HG02981 (cell line): Measurements from ENCODE around the gene VPS8.

Experiments
- ATAC-seq: cut with Tn5 transposase; IDR thresholded peaks from one replicate; pipeline ENCODE4 v1.9.1; 2021; ENCODE audit warnings: mild to moderate bottlenecking, moderate library complexity; ENCODE audit not compliant: unreplicated experiment

VPS8 gene

DNA sequence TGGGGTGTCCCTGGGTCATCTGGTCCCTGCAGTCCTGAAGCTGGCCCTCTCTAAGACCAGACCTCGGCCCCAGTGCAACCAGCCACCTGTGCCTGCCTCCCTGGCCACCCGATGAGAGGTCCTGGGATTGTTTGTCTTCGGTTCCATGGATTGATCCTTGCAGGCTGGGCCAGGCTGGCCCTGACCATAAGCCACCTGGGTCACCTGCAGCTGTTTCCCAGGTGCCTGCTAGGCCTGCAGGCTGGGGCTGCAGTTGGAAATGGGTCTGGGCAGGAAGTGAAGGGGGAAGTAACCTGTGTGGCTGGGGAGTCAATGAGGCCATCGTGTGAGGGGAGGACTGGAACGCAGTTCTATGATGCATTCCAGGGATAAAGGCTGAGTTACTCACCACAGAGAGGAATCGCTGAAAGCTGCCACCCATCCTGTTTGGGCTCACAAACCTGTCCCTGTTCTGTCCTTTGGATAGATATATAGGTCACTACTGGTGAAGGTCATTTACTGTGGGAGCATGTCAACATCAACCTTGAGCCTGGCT lies 30.9 kb upstream of the VPS8 start:
- no peak for ATAC-seq

- ATAC-seq = no peak
These were observed 30.2 kb upstream of the VPS8 start for GRCh38 chr3:184781801-184782200.

- no peak for ATAC-seq
These were observed 28.6 kb upstream of the VPS8 start for GRCh38 chr3:184783319-184783718.

GRCh38 chr3:184784731-184785500 lies 27.1 kb upstream of the VPS8 start:
- no peak for ATAC-seq

- no peak for ATAC-seq
These were observed 26.1 kb upstream of the VPS8 start for GRCh38 chr3:184785890-184786279.

DNA sequence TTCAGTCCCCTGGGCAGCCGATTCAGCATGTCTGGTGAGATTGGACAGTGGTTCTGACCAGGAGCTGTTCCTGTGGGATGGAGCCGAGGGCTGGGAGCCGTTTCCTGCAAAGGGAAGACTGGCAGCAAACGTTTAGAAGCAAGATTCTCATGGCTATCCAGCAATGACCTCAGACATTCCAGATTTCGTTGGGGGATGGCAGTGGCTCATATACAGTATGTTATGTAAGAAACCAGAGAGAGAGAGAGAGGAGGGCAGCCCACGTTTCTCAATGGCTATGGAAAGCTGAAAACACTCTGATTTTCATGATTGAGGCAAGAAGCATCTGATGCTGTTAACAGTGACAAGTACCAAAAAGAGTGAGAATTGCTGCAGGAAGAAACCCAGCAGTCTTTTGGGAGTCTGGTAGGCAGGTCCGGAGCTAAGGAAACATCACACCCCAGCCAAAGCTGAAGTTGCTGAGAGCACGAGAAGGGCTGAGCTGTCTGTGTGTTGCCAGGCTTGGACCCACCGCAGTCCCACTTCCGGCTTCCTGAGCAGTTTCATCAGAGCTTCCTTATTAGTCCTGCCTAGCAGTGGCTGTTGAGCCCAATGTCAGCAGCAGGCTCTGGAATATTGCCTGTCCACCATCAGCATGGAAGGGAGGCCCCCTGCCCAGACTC lies 25.6 kb upstream of the VPS8 start:
- ATAC-seq = no peak

- no peak for ATAC-seq
These were observed 23.2 kb upstream of the VPS8 start for GRCh38 chr3:184788751-184789150.

- ATAC-seq = no peak
These were observed 22.5 kb upstream of the VPS8 start for GRCh38 chr3:184789314-184789998.

- ATAC-seq = no peak
These were observed 20.8 kb upstream of the VPS8 start for GRCh38 chr3:184791171-184791570.

- no peak for ATAC-seq
These were observed 16.3 kb upstream of the VPS8 start for GRCh38 chr3:184795522-184796190.

- ATAC-seq = no peak
These were observed 15.4 kb upstream of the VPS8 start for GRCh38 chr3:184796551-184796950.

DNA sequence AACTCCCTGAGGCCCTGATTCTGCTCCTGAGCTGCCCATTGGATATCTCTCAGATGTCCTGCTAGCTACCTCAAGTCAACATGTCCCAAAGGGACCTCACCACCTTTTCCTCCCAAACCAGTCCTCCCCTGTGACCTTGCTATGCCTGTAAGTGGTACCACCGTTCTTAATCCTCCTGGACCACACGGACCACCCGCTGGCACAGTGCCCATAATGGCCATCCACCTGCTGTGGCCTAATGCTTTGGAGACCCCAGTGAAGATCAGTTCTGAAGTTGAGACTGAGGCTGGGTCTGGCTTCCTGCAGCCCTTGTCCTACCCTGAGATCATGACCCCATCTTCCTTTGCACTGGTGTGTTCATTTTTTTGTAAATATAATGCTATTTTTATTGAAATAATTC lies 15.0 kb upstream of the VPS8 start:
- no peak for ATAC-seq

GRCh38 chr3:184798120-184798519 lies 13.8 kb upstream of the VPS8 start:
- ATAC-seq = no peak

GRCh38 chr3:184800349-184800930 lies 11.5 kb upstream of the VPS8 start:
- no peak for ATAC-seq

GRCh38 chr3:184801241-184801785 lies 10.7 kb upstream of the VPS8 start:
- no peak for ATAC-seq

DNA sequence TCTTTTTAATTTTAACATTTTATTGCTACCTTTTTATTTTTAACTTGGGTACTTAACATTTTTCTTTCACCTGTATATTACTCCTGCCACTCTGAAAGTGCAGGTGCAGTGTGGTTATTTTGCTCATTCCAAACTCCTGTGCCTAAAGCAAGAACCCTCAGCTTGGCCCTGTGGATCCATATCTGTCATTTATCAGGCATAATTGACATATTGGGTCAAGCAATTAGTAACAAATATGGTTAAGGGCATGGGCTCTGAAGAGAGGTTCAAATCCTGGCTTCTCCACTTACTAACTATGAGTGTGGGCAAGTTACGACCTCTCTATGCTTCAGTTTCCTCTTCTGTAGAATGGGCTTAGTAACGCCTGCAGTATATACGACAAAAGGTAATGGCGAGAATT lies 9.8 kb upstream of the VPS8 start:
- no peak for ATAC-seq

- ATAC-seq = no peak
These were observed 7.2 kb upstream of the VPS8 start for GRCh38 chr3:184804801-184805200.

GRCh38 chr3:184805351-184806038 lies 6.5 kb upstream of the VPS8 start:
- ATAC-seq = no peak

- ATAC-seq = no peak
These were observed 5.2 kb upstream of the VPS8 start for GRCh38 chr3:184806567-184807271.
